Suprapubic skin (tissue), 4 donors: ENCODE measurements around the gene USP36.

Source experiments
- EP300 ChIP-seq: sonication (generic); formaldehyde crosslinking; IDR thresholded peaks from one replicate; pipeline ENCODE4 v1.6.1; 2017; ENCODE audit warnings: antibody characterized with exemption
- POLR2A ChIP-seq, 2 donors: fragments of 450-650 bp; IDR thresholded peaks; one replicate each; pipeline ENCODE4 v1.6.1; 2017; ENCODE audit warnings: antibody characterized with exemption in 2 of 2, mild to moderate bottlenecking in 2 of 2, moderate library complexity in 2 of 2
- POLR2AphosphoS5 ChIP-seq, 3 donors: sonication (generic); formaldehyde crosslinking; IDR thresholded peaks; one replicate each; pipeline ENCODE4 v1.6.1; 2017; ENCODE audit warnings: antibody characterized with exemption in 3 of 3
- TF ChIP-seq, protein P1 (sequence below), 2 donors: fragments of 200-600 bp in 1 of 2; fragments of 450-650 bp in 1 of 2; sonication (generic) in 1 of 2; IDR thresholded peaks; one replicate each; pipeline ENCODE4 v1.5.1; 2016 to 2019; ENCODE audit warnings: antibody characterized with exemption in 2 of 2, mild to moderate bottlenecking in 1 of 2, moderate library complexity in 1 of 2

DNA sequence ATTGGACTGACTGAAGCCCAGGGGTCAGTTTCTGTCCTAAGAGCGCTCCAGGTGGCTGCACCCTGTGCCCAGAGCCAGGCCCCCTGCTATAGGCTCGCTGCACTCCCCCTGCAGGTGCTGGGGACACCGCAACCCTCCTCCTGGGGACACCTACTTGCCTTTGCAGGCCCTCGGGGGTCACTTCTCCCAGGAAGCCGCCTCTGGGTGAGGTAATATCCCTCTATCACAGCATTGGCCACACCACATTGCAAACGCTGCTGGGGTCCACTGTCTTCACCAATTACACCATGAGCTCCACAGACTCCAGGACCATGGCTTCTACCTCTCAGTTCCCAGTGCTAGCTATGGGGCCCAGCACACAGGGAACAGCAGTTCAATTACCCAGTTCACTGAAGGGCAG is 14.9 kb downstream of the USP36 start:
- TF ChIP-seq, protein P1, sequence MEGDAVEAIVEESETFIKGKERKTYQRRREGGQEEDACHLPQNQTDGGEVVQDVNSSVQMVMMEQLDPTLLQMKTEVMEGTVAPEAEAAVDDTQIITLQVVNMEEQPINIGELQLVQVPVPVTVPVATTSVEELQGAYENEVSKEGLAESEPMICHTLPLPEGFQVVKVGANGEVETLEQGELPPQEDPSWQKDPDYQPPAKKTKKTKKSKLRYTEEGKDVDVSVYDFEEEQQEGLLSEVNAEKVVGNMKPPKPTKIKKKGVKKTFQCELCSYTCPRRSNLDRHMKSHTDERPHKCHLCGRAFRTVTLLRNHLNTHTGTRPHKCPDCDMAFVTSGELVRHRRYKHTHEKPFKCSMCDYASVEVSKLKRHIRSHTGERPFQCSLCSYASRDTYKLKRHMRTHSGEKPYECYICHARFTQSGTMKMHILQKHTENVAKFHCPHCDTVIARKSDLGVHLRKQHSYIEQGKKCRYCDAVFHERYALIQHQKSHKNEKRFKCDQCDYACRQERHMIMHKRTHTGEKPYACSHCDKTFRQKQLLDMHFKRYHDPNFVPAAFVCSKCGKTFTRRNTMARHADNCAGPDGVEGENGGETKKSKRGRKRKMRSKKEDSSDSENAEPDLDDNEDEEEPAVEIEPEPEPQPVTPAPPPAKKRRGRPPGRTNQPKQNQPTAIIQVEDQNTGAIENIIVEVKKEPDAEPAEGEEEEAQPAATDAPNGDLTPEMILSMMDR (IDR thresholded peaks at IDR 0.05), result no peak
- no peak for TF ChIP-seq EP300
- TF ChIP-seq POLR2AphosphoS5 (IDR thresholded peaks at IDR 0.05), result no peak
- TF ChIP-seq POLR2A (IDR thresholded peaks at IDR 0.05), result no peak
